Measurements from ENCODE around the gene CCNL2. TPM values are rescaled to one million over a fixed set of nuclear protein-coding genes. Genes with fewer than 3 reads are reported as not detected.
A peak's percentile ranks its signal among the peaks of the same experiment; 100 is the strongest.
"Not testable (repeated sequence)": the region's sequence is repeated elsewhere in the genome, so short reads cannot be mapped to it uniquely, and the experiment has no call there.

Gene CCNL2
- total and polyA plus RNA-seq, 2 of the 13 experiments (the other 11 are each of a cell fraction or from before 2014, with no cell fraction given), result 105 to 340 TPM

DNA sequence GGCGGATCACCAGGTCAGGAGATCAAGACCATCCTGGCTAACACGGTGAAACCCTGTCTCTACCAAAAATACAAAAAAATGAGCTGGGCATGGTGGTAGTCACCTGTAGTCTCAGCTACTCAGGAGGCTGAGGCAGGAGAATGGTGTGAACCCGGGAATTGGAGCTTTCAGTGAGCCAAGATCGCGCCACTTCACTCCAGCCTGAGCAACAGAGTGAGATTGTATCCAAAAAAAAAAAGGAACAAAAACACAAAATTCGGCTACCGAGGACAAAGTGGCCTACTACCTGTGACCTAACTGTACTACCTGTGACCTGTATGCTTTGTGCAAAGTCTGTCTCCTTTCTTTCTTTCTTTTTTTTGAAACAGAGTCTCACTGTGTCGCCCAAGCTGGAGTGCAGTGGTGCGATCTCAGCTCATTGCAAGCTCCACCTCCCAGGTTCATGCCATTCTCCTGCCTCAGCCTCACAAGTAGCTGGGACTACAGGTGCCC, 3.8 kb upstream of the CCNL2 start:
- intact Hi-C loops (cut with micrococcal nuclease; ENCODE audit: unreplicated experiment), result not testable (repeated sequence)

DNA sequence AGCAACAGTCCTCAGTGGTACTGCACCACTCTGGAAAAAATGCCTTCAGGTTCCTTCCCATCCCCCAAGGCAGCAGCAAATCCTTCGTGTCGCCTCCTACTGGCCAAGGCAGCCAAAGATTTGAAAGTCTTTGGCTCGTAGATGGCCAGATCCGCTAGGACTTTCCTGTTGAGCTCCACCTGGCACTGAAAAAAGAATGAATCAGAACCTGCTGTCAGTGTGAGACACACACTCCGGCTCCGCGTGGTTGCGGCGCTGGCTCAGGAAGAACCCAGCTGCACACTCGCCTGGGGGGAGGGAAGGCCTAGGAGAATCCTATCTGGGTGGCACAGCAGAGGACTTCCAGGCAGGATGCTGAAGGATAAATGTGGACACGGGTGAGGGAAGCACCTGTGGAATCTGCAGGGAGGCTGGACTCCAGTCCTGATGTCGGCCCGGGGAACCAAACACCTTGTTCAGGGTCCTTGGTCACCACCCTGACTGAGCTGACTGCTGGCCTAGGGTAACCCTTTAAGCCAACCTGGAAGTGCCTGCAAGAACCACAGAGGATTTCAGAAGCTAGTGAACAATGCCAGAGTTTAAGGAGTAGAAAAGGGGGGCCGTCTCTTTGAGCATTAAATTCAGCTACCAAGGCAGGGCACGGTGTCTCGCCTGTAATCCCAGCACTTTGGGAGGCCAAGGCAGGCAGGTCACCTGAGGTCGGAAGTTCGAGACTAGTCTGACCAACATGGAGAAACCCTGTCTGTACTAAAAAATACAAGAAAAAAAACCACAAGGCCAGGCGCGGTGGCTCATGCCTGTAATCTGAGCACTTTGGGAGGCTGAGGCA, 3.2 kb upstream of the CCNL2 start:
- Histone ChIP-seq H3K79me2 (ENCODE audit: insufficient read depth, low read length) (peaks cover 58% of the 10 kb centered on the region), H3K4me2 (ENCODE audit: low read depth, low read length) (peak overlapping the region; percentile 94; the same call in 1 of the 2 replicates), H3K9ac (ENCODE audit: insufficient read depth, low read depth, low read length) (peak overlapping the region; percentile 52; the same call in 1 of the 2 replicates), H4K20me1 (ENCODE audit: insufficient read depth, low read length) (peaks cover 17% of the 10 kb centered on the region), H3K9me3 (ENCODE audit: low read length) (no peaks in the 10 kb centered on the region), H2AFZ (ENCODE audit: low read length) (no peak overlapping the region), H3K27me3 (ENCODE audit: control insufficient read depth in 1 of 2, insufficient read depth in 2 of 2, low read length in 2 of 2) (no peaks in the 10 kb centered on the region), H3K27ac (ENCODE audit: extremely low read length, insufficient read depth, low read length) (peak overlapping the region; percentile 85), H3K36me3 (replicated peaks in 1 of 2; ENCODE audit: control insufficient read depth in 1 of 2, insufficient read depth in 2 of 2, low read length in 2 of 2) (peaks cover 8 to 36% of the 10 kb centered on the region in 2 experiments; a peak in 3 of 5 replicates), H3K4me1 (ENCODE audit: insufficient read depth, low read length) (peaks cover 63% of the 10 kb centered on the region), H3K4me3 (replicated peaks in 1 of 3; ENCODE audit: insufficient read depth in 1 of 3, low read depth in 2 of 3, low read length in 3 of 3) (no peak overlapping the region; a peak in 2 of 6 replicates)
- no TSS peak for BruUV-seq (replicated peaks)
- CTCF ChIA-PET (ENCODE audit: low intra/inter-chr PET ratio, low total read pairs), result no interaction called here
- ATAC-seq (no peak), FAIRE-seq (no peak), DNase-seq (ENCODE audit: low spot score) (peak; percentile 52)
- intact Hi-C loops (cut with micrococcal nuclease; ENCODE audit: unreplicated experiment) (no loop called here), in situ Hi-C loops (cut with HindIII; ENCODE audit: extremely low pct_ligation_motif_present, low pct_unique_long_range_greater_than_20kb) (loop anchor here (5.0 kb wide), 1 partner anchor 35 kb away; the partner anchor contains the start of gene VWA1)
- POLR2A ChIA-PET, result interaction anchor here (0.9 to 12.4 kb wide), 10 partner anchors 14 to 103 kb away, joined by 3 to 355 read pairs (median 10); partner anchors contain the start of genes ANKRD65, MXRA8 and VWA1
- 94% methylated on average over 18 of the region's 20 CpGs for WGBS (ENCODE audit: low lambda C conversion rate)
- TF ChIP-seq POLR2AphosphoS5 (IDR thresholded peaks at IDR 0.05; ENCODE audit: low read depth, low read length) (peak; percentile 38), ZNF570 (CRISPR knock-in tag; IDR thresholded peaks at IDR 0.05; ENCODE audit: borderline replicate concordance) (no peak), TCF12 (IDR thresholded peaks at IDR 0.05) (no peak), TCF12 (CRISPR knock-in tag; IDR thresholded peaks at IDR 0.05) (no peak), GATA4 (IDR thresholded peaks at IDR 0.05; ENCODE audit: borderline replicate concordance, low read depth) (peak; percentile 6; the same call in 1 of the 2 replicates), ZNF333 (CRISPR knock-in tag; IDR thresholded peaks at IDR 0.05; ENCODE audit: borderline replicate concordance) (no peak)
- TF ChIP-seq, protein P1, sequence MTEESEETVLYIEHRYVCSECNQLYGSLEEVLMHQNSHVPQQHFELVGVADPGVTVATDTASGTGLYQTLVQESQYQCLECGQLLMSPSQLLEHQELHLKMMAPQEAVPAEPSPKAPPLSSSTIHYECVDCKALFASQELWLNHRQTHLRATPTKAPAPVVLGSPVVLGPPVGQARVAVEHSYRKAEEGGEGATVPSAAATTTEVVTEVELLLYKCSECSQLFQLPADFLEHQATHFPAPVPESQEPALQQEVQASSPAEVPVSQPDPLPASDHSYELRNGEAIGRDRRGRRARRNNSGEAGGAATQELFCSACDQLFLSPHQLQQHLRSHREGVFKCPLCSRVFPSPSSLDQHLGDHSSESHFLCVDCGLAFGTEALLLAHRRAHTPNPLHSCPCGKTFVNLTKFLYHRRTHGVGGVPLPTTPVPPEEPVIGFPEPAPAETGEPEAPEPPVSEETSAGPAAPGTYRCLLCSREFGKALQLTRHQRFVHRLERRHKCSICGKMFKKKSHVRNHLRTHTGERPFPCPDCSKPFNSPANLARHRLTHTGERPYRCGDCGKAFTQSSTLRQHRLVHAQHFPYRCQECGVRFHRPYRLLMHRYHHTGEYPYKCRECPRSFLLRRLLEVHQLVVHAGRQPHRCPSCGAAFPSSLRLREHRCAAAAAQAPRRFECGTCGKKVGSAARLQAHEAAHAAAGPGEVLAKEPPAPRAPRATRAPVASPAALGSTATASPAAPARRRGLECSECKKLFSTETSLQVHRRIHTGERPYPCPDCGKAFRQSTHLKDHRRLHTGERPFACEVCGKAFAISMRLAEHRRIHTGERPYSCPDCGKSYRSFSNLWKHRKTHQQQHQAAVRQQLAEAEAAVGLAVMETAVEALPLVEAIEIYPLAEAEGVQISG (CRISPR knock-in tag; IDR thresholded peaks at IDR 0.05), result no peak
- TF ChIP-seq, protein P2, sequence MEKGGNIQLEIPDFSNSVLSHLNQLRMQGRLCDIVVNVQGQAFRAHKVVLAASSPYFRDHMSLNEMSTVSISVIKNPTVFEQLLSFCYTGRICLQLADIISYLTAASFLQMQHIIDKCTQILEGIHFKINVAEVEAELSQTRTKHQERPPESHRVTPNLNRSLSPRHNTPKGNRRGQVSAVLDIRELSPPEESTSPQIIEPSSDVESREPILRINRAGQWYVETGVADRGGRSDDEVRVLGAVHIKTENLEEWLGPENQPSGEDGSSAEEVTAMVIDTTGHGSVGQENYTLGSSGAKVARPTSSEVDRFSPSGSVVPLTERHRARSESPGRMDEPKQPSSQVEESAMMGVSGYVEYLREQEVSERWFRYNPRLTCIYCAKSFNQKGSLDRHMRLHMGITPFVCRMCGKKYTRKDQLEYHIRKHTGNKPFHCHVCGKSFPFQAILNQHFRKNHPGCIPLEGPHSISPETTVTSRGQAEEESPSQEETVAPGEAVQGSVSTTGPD (CRISPR knock-in tag; IDR thresholded peaks at IDR 0.05), result 0 out of 2 replicates have a peak, but pooled peaks have one; percentile 45

More for the DNA sequence above, 3.8 kb upstream of the CCNL2 start:
- DNase-seq (ENCODE audit: low spot score); H3K27me3 ChIP-seq (ENCODE audit: control insufficient read depth in 1 of 2, insufficient read depth in 2 of 2, low read length in 2 of 2); H3K9ac ChIP-seq (ENCODE audit: insufficient read depth, low read depth, low read length); BruUV-seq (replicated peaks); ATAC-seq; H3K4me3 ChIP-seq (replicated peaks in 1 of 3; ENCODE audit: insufficient read depth in 1 of 3, low read depth in 2 of 3, low read length in 3 of 3); FAIRE-seq; CTCF ChIA-PET (ENCODE audit: low intra/inter-chr PET ratio, low total read pairs); H3K27ac ChIP-seq (ENCODE audit: extremely low read length, insufficient read depth, low read length); H2AFZ ChIP-seq (ENCODE audit: low read length); H3K9me3 ChIP-seq (ENCODE audit: low read length); H3K4me2 ChIP-seq (ENCODE audit: low read depth, low read length); TF ChIP-seq TCF12 (IDR thresholded peaks at IDR 0.05): not testable (repeated sequence)
- 94% methylated on average over 9 of the region's 9 CpGs for WGBS (ENCODE audit: low lambda C conversion rate)
- peaks cover 19% of the 10 kb centered on the region for H4K20me1 ChIP-seq (ENCODE audit: insufficient read depth, low read length)
- peaks cover 58% of the 10 kb centered on the region for H3K79me2 ChIP-seq (ENCODE audit: insufficient read depth, low read length)
- peaks cover 6 to 30% of the 10 kb centered on the region in 2 experiments; a peak in 3 of 5 replicates for H3K36me3 ChIP-seq (replicated peaks in 1 of 2; ENCODE audit: control insufficient read depth in 1 of 2, insufficient read depth in 2 of 2, low read length in 2 of 2)
- POLR2A ChIA-PET, result interaction anchor here (1.2 to 12.4 kb wide), 8 partner anchors 15 to 103 kb away, joined by 3 to 355 read pairs (median 10); partner anchors contain the start of genes ANKRD65 and VWA1
- TF ChIP-seq TCF12 (CRISPR knock-in tag; IDR thresholded peaks at IDR 0.05) (0 out of 2 replicates have a peak, but pooled peaks have one; percentile 24), RBFOX2 (IDR thresholded peaks at IDR 0.05; ENCODE audit: low read depth, low read length) (peak; percentile 68)
- in situ Hi-C loops (cut with HindIII; ENCODE audit: extremely low pct_ligation_motif_present, low pct_unique_long_range_greater_than_20kb), result loop anchor here (5.0 kb wide), 1 partner anchor 34 kb away; the partner anchor contains the start of gene VWA1
- H3K4me1 ChIP-seq (ENCODE audit: insufficient read depth, low read length), result peaks cover 57% of the 10 kb centered on the region
